Measurements from ENCODE around the gene DCP1A.

DNA sequence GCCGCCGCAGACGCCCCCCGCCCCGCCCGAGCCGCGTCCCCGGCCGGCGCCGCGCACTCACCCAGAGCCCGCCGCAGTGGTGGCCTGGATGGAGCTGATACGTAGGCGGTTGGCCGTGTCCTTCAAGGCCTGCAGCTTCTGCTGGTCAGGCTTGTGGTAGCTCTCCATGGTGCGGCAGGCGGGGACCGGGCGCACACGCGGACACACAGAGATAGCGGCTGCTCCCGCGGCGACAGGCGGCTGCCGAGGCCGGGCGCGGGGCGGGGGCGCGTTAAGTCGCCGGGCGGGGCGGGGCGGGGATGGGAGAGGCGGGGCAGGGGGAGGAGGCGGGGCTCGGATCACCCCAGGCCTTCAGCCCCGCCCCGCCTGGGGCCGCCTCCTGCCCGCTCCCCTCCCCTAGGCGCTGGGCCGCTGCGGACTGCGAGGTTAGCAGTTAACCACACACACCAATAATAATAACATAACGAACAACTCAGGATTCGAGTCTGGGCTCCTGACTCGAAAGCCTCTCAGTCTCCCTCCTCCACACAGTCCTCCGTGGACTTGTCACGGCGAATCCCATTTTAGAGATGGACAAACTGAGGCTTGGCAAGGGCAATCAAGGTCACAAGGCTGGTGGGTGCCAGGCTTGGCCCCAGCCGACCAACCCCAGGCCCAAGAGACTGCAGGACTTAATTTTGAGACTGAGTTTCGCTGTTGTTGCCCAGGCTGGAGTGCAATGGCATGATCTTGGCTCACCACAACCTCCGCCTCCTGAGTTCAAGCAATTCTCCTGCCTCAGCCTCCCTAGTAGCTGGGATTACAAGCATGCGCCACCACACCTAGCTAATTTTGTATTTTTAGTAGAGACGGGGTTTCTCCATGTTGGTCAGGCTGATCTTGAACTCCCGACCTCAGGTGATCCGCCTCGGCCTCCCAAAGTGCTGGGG, 91.3 kb downstream of the DCP1A start, which contains the start of gene TKT:
- TF ChIP-seq, protein P1, sequence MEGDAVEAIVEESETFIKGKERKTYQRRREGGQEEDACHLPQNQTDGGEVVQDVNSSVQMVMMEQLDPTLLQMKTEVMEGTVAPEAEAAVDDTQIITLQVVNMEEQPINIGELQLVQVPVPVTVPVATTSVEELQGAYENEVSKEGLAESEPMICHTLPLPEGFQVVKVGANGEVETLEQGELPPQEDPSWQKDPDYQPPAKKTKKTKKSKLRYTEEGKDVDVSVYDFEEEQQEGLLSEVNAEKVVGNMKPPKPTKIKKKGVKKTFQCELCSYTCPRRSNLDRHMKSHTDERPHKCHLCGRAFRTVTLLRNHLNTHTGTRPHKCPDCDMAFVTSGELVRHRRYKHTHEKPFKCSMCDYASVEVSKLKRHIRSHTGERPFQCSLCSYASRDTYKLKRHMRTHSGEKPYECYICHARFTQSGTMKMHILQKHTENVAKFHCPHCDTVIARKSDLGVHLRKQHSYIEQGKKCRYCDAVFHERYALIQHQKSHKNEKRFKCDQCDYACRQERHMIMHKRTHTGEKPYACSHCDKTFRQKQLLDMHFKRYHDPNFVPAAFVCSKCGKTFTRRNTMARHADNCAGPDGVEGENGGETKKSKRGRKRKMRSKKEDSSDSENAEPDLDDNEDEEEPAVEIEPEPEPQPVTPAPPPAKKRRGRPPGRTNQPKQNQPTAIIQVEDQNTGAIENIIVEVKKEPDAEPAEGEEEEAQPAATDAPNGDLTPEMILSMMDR (IDR thresholded peaks at IDR 0.05; ENCODE audit: insufficient read depth, low read length): no peak
- TF ChIP-seq POLR2AphosphoS5 (IDR thresholded peaks at IDR 0.05; ENCODE audit: low read depth) (peak; percentile 93), GABPA (IDR thresholded peaks at IDR 0.05; ENCODE audit: low read depth) (no peak), SPI1 (IDR thresholded peaks at IDR 0.05; ENCODE audit: borderline replicate concordance, low read depth) (no peak)
- TF ChIP-seq, protein P2, sequence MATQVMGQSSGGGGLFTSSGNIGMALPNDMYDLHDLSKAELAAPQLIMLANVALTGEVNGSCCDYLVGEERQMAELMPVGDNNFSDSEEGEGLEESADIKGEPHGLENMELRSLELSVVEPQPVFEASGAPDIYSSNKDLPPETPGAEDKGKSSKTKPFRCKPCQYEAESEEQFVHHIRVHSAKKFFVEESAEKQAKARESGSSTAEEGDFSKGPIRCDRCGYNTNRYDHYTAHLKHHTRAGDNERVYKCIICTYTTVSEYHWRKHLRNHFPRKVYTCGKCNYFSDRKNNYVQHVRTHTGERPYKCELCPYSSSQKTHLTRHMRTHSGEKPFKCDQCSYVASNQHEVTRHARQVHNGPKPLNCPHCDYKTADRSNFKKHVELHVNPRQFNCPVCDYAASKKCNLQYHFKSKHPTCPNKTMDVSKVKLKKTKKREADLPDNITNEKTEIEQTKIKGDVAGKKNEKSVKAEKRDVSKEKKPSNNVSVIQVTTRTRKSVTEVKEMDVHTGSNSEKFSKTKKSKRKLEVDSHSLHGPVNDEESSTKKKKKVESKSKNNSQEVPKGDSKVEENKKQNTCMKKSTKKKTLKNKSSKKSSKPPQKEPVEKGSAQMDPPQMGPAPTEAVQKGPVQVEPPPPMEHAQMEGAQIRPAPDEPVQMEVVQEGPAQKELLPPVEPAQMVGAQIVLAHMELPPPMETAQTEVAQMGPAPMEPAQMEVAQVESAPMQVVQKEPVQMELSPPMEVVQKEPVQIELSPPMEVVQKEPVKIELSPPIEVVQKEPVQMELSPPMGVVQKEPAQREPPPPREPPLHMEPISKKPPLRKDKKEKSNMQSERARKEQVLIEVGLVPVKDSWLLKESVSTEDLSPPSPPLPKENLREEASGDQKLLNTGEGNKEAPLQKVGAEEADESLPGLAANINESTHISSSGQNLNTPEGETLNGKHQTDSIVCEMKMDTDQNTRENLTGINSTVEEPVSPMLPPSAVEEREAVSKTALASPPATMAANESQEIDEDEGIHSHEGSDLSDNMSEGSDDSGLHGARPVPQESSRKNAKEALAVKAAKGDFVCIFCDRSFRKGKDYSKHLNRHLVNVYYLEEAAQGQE (IDR thresholded peaks at IDR 0.05; ENCODE audit: insufficient replicate concordance, low read depth): peak; percentile 86
